ENCODE measurements around the gene MEG3.

The MEG3 gene

DNA sequence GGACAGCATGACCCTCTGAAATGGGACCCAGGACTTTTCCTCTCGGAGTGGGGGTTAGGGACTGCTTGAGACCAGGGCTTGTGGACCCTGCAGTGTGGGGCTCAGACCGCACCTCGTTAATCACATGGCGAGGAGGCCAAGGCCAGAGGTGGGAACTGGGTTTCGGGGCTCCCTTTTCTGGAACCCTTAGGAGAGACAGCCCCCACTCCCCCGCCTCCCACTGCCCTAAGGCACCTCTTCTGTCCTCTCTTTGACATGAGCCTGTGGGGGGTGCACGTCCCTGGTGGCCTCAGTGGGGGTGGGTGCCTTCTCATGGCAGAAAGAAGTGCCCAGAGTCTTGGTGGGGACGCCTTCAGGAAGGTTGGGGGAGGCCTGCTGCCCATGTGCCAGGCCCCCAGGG lies 53.3 kb downstream of the MEG3 start:
- H3K4me3 ChIP-seq (ENCODE audit: low read depth, low read length): no peak overlapping the region
- TF ChIP-seq, protein P1, sequence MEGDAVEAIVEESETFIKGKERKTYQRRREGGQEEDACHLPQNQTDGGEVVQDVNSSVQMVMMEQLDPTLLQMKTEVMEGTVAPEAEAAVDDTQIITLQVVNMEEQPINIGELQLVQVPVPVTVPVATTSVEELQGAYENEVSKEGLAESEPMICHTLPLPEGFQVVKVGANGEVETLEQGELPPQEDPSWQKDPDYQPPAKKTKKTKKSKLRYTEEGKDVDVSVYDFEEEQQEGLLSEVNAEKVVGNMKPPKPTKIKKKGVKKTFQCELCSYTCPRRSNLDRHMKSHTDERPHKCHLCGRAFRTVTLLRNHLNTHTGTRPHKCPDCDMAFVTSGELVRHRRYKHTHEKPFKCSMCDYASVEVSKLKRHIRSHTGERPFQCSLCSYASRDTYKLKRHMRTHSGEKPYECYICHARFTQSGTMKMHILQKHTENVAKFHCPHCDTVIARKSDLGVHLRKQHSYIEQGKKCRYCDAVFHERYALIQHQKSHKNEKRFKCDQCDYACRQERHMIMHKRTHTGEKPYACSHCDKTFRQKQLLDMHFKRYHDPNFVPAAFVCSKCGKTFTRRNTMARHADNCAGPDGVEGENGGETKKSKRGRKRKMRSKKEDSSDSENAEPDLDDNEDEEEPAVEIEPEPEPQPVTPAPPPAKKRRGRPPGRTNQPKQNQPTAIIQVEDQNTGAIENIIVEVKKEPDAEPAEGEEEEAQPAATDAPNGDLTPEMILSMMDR (IDR thresholded peaks at IDR 0.05; ENCODE audit: low read depth, low read length, missing control alignments): no peak
- no peak for DNase-seq (ENCODE audit: low read depth)

- no peak for DNase-seq (ENCODE audit: low read depth)
- TF ChIP-seq, protein P1 (IDR thresholded peaks at IDR 0.05; ENCODE audit: low read depth, low read length, missing control alignments): no peak
- no peak overlapping the region for H3K4me3 ChIP-seq (ENCODE audit: low read depth, low read length)
Observed at GRCh38 chr14:100879782-100880181, 53.9 kb downstream of the MEG3 start.

DNA sequence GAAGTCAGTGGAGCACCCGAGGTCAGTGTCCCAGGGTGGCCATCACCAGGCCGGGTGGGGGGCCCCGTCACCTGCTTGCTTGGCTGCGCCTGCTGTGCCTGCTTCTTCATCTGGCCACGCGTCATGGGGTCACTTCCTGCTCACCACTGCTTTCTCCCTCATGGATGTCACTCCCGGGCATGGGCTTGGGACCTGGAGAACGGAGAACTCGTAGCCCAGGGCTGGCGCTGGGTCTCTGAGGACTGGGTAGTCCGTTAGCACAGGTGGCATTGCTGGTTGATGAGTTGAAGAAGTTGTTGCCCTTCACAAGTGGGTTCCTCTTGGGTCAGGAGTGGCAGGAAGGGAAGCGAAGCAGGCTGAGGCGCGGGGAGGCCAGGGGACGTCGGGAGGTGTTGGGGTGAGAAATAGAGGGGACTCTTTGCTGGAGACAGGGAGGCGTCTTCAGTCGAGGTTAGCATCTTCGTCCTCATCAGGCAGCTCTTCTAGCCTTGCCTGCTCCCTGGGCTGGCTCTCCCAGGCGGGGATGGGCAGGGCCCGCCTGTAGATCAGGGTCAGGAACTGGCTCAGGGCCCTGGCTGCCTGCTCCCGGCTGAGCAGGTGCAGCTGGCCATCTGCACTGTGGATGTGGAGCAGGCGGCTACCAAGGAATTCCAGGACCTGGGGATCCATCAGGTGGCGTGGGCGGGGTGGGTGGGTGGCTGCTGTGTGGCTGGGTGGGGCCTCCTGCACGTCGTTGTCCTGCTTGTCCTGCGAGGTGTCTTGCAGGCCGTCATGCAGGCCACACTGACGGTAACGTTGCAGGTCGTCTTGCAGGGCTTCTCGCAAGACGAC lies 54.6 kb downstream of the MEG3 start:
- TF ChIP-seq, protein P1 (IDR thresholded peaks at IDR 0.05; ENCODE audit: low read depth, low read length, missing control alignments): no peak
- no peak for DNase-seq (ENCODE audit: low read depth)
- H3K4me3 ChIP-seq (ENCODE audit: low read depth, low read length): no peak overlapping the region

GRCh38 chr14:100881211-100882025 lies 55.5 kb downstream of the MEG3 start:
- no peak overlapping the region for H3K4me3 ChIP-seq (ENCODE audit: low read depth, low read length)
- no peak for DNase-seq (ENCODE audit: low read depth)
- TF ChIP-seq, protein P1 (IDR thresholded peaks at IDR 0.05; ENCODE audit: low read depth, low read length, missing control alignments): no peak

- TF ChIP-seq, protein P1 (IDR thresholded peaks at IDR 0.05; ENCODE audit: low read depth, low read length, missing control alignments): no peak
- no peak overlapping the region for H3K4me3 ChIP-seq (ENCODE audit: low read depth, low read length)
- DNase-seq (ENCODE audit: low read depth): no peak
Observed at GRCh38 chr14:100882026-100882967, 56.4 kb downstream of the MEG3 start.

- DNase-seq (ENCODE audit: low read depth): no peak
- H3K4me3 ChIP-seq (ENCODE audit: low read depth, low read length): no peak overlapping the region
- TF ChIP-seq, protein P1 (IDR thresholded peaks at IDR 0.05; ENCODE audit: low read depth, low read length, missing control alignments): no peak
Observed at GRCh38 chr14:100882991-100883788, 57.3 kb downstream of the MEG3 start.
